RWPE2 (cell line): ENCODE results near the gene ACAN.

ENCODE experiments used
- ATAC-seq: fragments of 200-7000 bp; cut with Tn5 transposase; 3 replicates; pipeline ENCODE4 v1.9.1; 2021; ENCODE audit warnings: low read depth
- DNase-seq: peaks from one replicate; pipeline ENCODE4 v3.0.0-alpha.2; 2020; ENCODE audit warnings: low spot score
- H3K27ac ChIP-seq: fragments of 450-650 bp; 2 replicates; pipeline ENCODE4 v1.5.1; 2017; ENCODE audit warnings: mild to moderate bottlenecking; ENCODE audit not compliant: poor library complexity, severe bottlenecking
- H3K27me3 ChIP-seq: fragments of 250-450 bp; sonication (Bioruptor Pico); 2 replicates; pipeline ENCODE4 v1.5.1; 2021; ENCODE audit warnings: mild to moderate bottlenecking, moderate library complexity; ENCODE audit not compliant: insufficient read depth, poor library complexity, severe bottlenecking
- H3K36me3 ChIP-seq: fragments of 250-450 bp; sonication (Bioruptor Pico); 2 replicates; pipeline ENCODE4 v1.5.1; 2020; ENCODE audit warnings: low read depth, mild to moderate bottlenecking, moderate library complexity
- H3K4me1 ChIP-seq: fragments of 250-450 bp; sonication (Bioruptor Pico); 2 replicates; pipeline ENCODE4 v1.5.1; 2021; ENCODE audit warnings: mild to moderate bottlenecking, moderate library complexity; ENCODE audit not compliant: insufficient read depth, poor library complexity, severe bottlenecking
- H3K4me3 ChIP-seq: fragments of 250-450 bp; sonication (Bioruptor Pico); 2 replicates; pipeline ENCODE4 v1.5.1; 2021; ENCODE audit warnings: mild to moderate bottlenecking, moderate library complexity; ENCODE audit not compliant: severe bottlenecking
- H3K9me3 ChIP-seq: fragments of 250-450 bp; sonication (Bioruptor Pico); 2 replicates; pipeline ENCODE4 v1.5.1; 2021; ENCODE audit warnings: mild to moderate bottlenecking, moderate library complexity; ENCODE audit not compliant: severe bottlenecking
- TF ChIP-seq, protein P1 (sequence below): fragments of 450-650 bp; IDR thresholded peaks from one replicate; pipeline ENCODE4 v1.5.1; 2017; ENCODE audit warnings: mild to moderate bottlenecking, moderate library complexity; ENCODE audit not compliant: poor library complexity, severe bottlenecking

ACAN gene

DNA sequence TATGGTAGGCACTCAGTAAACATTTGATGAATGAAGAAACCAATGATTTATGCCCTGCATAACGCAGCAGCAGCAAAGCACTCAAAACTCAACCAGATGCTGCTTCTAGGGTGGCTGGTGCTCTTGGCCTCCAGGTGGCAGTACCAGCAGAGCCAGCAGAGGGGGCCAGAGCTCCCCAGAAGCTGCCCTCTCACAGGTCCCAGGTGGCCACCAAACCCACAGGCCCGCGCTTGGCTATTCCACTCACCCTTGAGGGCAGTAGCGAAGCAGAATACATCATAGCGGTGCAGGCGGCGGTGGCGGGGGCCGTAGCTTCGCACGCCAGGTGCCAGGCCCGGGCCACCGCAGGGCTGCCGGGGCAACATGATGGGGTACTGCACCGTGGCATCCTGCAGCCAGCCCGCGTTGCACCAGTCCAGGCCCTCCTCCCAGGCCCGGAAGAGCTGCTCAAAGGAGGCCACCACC lies 75.5 kb downstream of the ACAN start:
- peak; percentile 76 for ATAC-seq
- Histone ChIP-seq H3K36me3 (no peaks in the 10 kb centered on the region), H3K27me3 (no peaks in the 10 kb centered on the region), H3K4me1 (no peaks in the 10 kb centered on the region), H3K9me3 (no peaks in the 10 kb centered on the region), H3K4me3 (no peak overlapping the region), H3K27ac (no peak overlapping the region)
- TF ChIP-seq, protein P1, sequence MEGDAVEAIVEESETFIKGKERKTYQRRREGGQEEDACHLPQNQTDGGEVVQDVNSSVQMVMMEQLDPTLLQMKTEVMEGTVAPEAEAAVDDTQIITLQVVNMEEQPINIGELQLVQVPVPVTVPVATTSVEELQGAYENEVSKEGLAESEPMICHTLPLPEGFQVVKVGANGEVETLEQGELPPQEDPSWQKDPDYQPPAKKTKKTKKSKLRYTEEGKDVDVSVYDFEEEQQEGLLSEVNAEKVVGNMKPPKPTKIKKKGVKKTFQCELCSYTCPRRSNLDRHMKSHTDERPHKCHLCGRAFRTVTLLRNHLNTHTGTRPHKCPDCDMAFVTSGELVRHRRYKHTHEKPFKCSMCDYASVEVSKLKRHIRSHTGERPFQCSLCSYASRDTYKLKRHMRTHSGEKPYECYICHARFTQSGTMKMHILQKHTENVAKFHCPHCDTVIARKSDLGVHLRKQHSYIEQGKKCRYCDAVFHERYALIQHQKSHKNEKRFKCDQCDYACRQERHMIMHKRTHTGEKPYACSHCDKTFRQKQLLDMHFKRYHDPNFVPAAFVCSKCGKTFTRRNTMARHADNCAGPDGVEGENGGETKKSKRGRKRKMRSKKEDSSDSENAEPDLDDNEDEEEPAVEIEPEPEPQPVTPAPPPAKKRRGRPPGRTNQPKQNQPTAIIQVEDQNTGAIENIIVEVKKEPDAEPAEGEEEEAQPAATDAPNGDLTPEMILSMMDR, result peak; percentile 88
- DNase-seq, result peak; percentile 77

DNA sequence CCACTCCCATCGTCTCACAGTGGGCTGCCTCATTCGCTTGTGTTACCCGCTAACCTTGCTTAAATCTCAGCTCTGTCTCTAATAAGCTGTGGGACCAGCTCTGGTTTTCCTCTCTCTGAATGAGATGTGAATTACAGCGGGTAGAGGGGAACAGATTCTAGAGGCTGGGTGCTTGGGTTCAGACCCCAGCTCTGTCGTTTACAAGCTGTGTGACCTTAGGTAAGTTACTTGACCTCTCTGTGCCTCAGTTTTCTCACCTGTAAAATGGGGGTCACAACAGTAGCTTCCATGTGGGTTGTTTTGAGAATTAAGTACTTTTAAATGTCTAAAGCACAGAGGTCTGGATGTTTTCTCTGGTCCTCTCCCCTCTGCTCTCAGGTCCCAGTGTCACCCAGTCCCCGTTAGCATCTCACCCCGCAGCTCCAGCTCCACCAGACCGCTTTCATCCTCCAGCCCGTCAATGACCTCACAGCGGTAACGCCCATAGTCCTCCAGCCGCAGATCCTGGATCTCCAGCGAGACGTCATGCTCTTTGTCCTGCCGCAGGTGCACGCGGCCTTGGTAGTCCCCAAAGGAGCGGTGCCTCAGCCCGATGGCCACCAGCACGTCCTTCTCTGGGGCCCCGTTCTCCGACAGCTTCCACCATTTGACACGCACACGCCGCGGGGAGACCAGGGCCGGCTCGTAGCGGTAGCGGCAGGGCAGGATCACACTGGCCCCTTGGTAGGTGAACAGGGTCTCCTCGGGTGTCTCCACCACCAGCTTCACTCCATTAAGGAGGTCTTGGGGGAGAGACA lies 77.9 kb downstream of the ACAN start:
- Histone ChIP-seq H3K4me3 (no peak overlapping the region), H3K4me1 (no peaks in the 10 kb centered on the region), H3K9me3 (no peaks in the 10 kb centered on the region), H3K27ac (no peak overlapping the region), H3K36me3 (no peaks in the 10 kb centered on the region), H3K27me3 (no peaks in the 10 kb centered on the region)
- TF ChIP-seq, protein P1, result no peak
- DNase-seq (no peak), ATAC-seq (no peak)

DNA sequence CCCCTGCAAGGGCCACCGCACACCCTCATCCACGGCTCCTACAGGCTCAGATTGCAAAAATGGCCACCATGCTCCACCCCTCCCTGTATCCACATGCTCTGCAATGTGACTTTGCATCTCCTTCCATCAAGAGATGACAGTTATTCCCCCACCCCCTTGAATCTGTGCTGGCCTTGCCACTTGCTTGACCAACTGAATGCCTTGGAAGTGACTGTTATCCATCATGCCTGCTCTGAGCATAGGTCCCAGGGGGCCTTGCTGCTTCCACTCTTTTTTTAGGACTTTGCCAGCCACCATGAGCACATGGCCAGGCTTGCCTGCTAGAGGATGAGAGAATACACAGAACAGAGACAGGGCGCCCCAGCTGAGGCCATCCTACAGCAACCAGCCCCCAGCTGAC lies 78.5 kb downstream of the ACAN start:
- Histone ChIP-seq H3K4me3 (no peak overlapping the region), H3K27me3 (no peaks in the 10 kb centered on the region), H3K36me3 (no peaks in the 10 kb centered on the region), H3K9me3 (no peaks in the 10 kb centered on the region), H3K4me1 (no peaks in the 10 kb centered on the region), H3K27ac (no peak overlapping the region)
- TF ChIP-seq, protein P1, result no peak
- ATAC-seq (no peak), DNase-seq (no peak)

DNA sequence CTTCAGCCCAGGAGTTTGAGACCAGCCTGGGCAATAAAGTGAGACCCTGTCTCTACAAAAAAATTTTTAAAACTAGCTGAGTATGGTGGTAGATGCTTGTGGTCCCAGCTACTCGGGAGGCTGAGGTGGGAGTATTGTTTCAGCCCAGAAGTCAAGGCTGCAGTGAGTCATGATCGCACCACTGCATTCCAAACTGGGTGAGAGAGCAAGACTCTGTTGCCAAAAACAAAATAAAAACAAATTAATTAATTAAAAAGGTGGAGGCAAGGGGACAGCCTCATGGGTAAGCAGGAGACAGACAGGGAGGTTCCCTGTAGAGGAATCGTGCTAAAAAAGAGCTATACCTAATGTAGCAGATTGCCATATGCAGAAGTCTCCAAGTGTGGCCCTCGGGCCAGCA lies 79.5 kb downstream of the ACAN start:
- Histone ChIP-seq H3K27ac (no peak overlapping the region), H3K27me3 (no peaks in the 10 kb centered on the region), H3K4me3 (no peak overlapping the region), H3K4me1 (no peaks in the 10 kb centered on the region), H3K36me3 (no peaks in the 10 kb centered on the region), H3K9me3 (no peaks in the 10 kb centered on the region)
- ATAC-seq (peak; percentile 20; the same call in 1 of the 3 replicates), DNase-seq (no peak)
- TF ChIP-seq, protein P1, result no peak

DNA sequence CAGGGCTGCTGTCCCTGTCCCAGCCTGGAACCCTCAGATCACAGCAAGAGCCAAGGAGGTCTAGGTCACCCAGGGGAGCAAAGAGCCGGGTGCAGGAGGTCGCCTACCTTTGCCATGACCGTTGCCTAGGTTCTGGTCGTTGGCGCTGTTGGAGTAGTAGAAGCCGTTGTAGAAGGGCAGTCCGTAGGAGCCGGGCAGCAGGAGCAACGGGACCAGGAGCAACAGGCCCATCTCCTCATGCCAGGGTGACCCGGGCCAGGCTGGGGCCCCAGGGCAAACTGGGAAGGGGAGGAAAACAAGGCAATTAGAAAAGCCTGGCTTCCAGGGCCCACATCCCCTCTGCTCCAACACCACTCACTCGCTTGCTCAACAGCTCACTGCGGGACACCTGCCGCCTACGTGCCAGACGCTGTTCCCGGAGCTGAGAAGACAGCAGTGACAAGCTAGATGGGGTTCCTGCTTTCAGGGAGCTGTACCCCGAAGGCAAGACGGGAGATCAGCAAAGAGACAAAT lies 83.9 kb downstream of the ACAN start:
- peak; percentile 66 for DNase-seq
- Histone ChIP-seq H3K36me3 (no peaks in the 10 kb centered on the region), H3K4me3 (no peak overlapping the region), H3K27me3 (no peaks in the 10 kb centered on the region), H3K4me1 (no peaks in the 10 kb centered on the region), H3K9me3 (no peaks in the 10 kb centered on the region), H3K27ac (no peak overlapping the region)
- TF ChIP-seq, protein P1, result no peak
- ATAC-seq, result no peak
